Right kidney (tissue), 1 donor: ENCODE measurements around the gene FES.

Experiments
- DNase-seq: peaks from one replicate; pipeline ENCODE4 v3.0.0-alpha.2; 2016

Gene FES

DNA sequence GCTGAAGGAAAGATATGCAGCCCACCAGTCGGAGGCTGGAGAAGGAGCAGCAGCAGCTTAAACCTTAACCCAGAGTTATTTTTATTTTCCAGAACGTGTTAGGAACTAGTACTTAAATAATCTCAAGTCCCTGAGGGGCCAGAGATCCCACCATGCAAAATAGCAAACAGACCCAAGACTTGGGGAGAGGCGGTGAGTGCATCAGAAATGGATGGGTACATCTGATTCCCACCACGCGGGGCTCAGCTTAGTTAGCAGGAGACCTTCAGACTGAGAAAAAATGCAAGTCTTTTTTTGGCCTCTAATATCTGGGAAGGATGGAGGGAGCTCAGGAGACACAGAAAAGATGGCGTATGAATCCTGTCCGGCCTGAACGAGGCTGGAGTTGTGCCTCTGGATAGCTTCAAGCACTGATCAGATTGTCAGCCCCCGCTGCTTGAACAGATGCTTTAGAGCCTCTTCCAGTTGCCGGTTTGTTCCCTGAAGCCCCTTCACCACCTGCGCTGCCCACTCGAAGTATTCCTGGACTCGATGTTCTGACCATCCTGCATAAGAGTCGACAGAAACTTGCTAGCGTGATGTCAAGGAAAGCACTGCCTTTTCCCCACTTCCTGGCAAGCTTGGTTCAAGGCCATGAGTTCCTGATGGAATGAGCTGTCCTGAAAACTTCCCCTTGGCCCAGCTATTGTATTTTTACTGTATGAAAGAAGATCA is 46.7 kb downstream of the FES start:
- peak; percentile 16 for DNase-seq

DNA sequence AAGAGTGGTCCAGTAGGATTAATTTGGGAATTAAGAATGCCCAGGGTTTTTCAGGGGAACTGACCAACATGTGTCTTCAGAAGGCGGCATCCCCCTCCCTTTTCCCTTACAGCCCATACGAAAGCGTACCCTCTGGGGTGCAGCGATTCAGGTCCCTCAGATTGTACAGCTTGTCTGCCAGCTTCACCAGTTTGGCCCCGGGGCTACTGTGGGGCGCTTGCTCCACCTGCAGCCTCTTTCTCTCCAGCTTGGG is 47.2 kb downstream of the FES start:
- no peak for DNase-seq

DNA sequence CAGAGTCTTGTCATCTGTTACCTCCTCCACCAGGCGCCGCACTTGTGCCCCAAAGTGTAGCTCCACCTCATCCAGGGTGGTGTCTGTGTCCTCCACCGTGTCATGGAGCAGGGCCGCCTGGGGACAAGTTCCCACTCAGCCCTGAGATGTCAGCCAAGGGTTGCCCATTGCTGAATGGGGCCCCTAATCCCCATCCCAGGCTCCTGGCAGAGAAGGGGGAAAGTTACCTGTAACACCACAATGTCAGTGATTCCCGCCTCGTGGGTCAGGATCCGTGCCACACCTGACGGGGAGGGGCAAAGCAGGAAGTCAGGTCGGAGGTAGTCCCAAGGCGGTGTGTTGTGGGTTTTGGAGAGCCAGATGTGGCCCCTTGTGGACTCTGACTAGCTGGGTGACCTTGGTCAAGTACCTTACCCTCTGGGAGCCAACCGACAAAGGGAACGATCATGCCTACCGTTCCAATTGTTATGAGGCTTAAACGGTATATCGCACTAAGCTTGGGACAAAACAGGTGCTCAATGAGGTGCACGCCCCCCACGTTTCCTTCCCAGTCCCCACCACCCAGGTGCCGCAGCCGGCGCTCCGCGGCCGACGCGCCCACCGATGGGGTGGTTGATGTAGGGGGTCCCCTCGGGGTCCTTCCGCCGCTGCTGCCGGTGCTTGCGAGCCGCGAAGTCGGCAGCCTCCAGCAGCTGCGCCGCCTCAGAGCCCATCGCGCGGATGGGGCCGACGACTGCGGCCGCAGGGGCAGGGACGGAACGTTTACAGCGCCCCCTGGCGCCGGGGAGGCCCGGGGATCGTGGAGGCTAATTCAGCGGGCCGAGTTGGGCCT is 47.7 kb downstream of the FES start, which contains the start of gene HDDC3:
HDDC3 (minus strand) TSS at position 722 of the 832 bp plus-strand sequence; CDS start at position 713, 9 bp downstream.
- DNase-seq = peak; percentile 87

DNA sequence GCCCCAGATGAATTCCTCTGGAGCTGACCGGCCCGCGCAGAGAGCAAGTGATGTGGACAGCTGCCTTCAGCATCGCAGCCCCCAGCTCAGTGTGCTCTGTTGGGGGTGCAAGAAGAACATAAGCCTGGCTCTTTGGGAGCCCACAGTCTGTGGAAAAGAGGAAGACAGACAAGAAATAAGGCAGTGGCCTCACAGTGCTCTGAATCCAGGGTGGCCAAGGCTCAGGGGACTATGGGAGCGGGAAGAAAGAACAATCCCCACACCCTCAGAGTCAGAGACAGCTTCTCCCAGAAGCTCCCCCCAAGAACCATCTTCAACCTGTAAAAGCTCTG is 48.3 kb downstream of the FES start:
- no peak for DNase-seq

DNA sequence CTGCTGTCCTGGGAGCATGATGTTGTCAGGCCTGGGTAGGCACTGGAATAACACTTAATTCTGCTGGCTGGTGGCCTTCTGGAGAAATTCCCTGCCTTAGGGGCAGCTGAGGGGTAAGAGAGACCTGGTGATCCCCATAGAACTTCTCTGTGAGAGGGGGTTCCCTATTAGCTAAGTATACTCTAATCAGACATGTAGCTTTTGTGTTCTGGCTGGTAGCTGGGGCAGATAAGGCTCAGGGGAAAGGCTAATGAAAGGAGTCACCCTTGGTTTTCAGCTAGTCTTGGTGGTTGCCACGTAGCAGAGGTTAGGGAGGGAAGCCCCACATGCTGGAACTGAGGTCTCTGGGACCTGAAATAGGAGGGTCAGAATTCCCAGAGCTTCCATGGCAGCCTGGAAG is 49.0 kb downstream of the FES start:
- DNase-seq = no peak

DNA sequence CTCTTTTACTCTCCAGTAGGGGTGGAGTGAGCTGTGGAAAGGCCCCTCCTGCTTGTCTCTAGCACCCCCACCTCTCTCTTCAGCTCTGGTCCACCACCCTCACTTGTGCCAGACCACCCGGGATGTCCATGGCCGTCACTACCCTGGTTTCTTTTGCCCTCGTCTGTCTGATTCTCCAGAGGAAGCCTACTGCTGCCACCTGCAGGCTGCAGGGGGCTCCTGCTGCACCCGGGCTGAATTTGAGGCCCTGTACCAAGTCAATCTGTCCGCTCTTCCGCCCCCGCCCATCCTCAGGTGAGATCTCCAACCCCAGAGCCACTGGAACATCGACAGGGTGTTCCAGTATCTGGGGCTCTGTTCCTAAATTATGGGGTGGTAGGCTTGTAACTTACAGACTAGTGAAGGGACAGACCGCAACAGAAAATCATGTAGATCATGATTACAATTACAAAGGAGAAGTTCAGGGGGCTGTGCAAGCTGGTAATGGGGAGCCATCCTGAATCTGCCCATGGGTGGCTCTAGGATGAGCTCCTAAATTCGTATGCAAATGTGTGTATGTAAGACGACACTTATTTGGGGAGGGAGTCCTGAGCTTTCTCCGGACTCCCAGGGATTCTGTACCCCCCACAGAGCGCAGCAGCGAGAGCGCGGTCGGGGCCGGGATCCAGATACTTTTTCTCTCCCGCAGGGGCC is 50.1 kb downstream of the FES start:
- DNase-seq = peak; percentile 76

DNA sequence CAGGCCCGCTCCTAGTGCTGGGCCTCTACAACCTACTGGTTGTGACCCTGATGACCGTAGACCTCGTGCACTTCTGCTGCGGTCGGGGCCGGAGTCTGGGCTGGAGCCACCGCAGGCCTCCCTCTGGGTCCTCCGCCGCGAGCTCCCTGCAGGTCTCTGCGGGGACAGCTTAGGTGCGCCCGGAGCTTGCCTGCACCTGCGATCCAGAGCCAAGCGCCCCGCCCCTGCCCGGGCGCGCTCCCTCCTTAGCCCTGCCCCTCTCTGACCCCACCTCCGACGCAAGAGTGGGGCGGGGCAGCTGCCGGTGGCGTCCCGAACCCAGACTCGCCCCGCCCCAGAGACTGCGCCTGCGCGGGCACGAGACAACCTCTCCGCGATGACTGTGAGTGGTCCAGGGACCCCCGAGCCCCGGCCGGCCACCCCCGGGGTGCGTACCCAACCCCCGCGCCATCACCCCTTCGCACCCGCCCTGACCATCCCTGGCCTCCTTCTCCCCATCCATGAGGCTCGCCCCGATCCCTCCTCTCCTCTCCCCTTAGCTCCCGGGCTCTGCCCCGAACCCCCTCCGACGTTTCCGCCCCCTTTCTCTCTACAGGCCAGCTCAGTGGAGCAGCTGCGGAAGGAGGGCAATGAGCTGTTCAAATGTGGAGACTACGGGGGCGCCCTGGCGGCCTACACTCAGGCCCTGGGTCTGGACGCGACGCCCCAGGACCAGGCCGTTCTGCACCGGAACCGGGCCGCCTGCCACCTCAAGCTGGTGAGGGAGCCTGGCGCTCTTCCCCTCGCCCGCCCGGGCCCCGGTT is 50.8 kb downstream of the FES start, which contains the start of gene UNC45A:
UNC45A (plus strand) TSS at position 337 of the 803 bp plus-strand sequence; CDS start at position 377, 40 bp downstream.
- DNase-seq = peak; percentile 88

DNA sequence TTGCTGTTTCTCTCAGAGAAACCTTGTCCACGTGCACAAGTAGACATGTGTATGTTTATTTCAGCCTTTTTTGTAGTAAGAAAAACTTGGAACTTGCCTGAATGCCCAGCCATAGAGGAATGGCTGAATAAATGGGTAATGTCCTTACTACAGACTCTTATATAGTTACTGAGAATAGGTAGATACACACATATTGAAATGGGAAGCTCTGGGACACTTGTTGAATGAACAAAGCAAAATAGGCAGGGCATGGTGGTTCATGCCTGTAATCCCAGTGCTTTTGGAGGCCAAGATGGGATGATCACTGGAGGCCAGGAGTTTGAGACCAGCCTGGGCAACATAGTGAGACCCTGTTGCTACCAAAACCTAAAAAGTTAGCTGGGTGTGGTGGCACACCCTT is 52.5 kb downstream of the FES start:
- no peak for DNase-seq

DNA sequence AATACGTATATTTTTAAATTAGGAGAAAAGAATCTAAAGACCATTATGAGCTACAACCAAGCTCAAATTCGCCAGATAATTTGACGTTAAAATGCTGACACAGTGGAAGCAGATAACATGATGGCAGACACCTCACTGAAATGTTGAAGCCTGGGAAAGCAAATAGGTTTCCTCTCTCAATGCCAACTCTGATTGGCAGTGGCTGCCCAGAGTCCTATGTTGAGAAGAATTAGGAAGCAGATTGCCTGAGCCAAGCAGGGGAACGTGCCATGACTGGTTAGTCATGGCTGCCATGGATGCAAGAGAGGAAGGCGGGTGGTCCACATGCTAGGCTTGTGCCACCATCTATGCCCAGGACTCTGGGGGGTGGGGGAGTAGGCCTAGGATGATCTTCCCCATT is 54.0 kb downstream of the FES start:
- DNase-seq = no peak

DNA sequence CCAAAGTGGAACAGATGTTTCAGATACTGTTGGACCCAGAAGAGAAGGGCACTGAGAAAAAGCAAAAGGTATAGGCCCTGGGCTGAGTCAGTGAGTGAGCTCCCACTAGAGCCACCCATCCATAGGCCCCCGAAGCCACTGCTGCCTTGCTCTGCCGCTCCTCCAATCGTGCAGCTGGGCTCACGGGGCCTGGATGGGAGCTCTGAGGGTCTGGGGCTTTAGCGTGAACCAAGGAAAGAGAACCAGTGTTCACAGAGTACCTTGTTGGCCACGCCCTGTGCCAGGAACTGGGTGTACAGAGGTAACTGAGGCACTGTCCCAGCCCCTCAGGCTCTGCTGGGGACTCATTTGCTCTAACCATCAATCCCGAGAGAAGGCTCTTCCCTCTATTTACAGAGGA is 55.5 kb downstream of the FES start:
- no peak for DNase-seq

DNA sequence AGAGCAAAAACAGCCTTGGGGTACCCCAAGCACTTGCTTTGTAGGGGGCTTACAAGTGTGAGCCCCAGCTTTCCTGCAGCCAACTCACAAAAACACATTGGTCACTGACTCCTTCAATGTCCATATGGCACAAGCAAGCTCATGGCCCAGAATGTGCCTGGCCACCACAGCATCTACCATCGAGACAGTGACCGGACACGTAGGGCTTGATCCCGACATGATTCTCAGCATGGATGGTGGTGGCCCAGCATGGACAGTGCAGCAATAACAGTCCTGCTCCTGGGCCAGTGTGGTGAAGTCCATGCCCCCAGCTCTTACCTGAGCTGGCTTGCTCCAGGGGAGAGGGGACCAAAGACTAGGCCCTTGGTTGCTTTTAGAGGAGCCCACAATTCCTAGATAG is 56.7 kb downstream of the FES start:
- no peak for DNase-seq

DNA sequence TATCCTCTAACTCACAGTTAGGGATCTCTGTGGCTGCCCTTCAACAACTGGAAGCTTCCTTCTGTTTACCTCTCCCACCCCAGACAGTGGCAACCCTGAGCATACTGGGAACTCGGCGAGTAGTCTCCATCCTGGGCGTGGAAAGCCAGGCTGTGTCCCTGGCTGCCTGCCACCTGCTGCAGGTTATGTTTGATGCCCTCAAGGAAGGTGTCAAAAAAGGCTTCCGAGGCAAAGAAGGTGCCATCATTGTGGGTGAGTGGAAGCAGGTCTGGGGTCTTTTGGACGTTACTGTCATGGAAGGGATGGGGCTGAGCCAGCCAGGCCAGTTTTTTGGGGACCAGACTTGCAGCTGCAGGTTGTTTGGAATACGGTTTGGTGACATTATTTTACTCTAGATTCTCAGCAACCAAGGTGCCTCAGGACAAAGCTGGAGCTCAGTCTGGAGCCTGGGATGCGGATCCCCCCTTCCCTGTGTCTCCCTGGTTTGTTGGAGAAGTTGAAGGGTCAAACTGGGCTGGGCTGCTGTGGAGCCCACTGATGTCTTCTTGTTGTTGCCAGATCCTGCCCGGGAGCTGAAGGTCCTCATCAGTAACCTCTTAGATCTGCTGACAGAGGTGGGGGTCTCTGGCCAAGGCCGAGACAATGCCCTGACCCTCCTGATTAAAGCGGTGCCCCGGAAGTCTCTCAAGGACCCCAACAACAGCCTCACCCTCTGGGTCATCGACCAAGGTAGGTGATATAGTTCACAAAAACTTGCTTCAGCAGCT is 58.2 kb downstream of the FES start:
- no peak for DNase-seq

DNA sequence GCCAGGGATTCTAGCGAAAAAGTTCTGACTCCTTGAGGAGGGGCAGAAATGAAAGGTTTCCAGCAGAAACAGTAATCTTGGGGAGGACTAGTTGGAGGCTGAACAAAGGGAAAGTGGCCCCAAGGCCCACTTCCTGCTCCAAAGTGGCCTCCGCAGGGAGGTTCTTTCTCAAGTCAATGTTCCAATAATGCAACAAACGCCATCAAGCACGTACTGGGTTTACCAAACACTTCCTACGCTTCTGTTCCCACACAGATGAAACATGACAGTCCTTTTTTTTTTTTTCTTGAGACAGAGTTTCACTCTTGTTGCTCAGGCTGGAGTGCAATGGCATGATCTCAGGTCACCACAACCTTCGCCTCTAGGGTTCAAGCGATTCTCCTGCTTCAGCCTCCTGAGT is 60.8 kb downstream of the FES start:
- no peak for DNase-seq
